ENCODE data around the gene AURKAIP1. TPM values are rescaled to one million over a fixed set of nuclear protein-coding genes. Genes with fewer than 3 reads are reported as not detected.

The AURKAIP1 gene
- total RNA-seq, 4 donors from 2014 or later, result 122 to 172 (median 134) TPM

DNA sequence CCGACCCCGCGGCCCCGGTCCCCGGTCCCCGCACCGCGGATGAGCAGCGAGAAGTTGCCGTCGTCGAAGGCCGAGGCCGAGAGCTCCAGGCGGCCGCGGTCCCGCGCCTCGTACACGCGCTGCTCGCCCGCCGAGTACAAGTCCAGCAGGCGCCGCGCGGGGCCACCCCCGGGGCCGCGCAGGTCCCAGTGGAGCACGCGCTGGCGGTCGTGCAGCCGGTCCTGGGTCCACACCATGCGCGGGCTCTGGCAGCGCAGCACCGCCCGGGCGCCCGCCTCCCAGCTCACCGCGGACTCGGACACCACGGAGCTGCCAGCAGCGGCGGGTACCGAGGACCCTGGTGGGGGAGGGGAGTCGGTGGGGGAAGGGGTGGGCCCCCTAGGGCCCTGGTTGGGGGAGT, 19.6 kb downstream of the AURKAIP1 start:
- TF ChIP-seq POLR2A (IDR thresholded peaks at IDR 0.05) (no peak), CTCF (IDR thresholded peaks at IDR 0.05) (no peak)
- DNase-seq, result no peak
- Histone ChIP-seq H3K36me3 (peaks cover 0 to 8% (median 0%) of the 10 kb centered on the region in 3 donors), H3K9me3 (no peaks in the 10 kb centered on the region), H3K4me3 (peak overlapping the region in 3 of 4 donors; percentile 29 to 55 (median 42)), H3K27ac (peak overlapping the region in 3 of 4 donors; percentile 42 to 92 (median 85)), H3K4me1 (peaks cover 2 to 78% (median 22%) of the 10 kb centered on the region in 4 donors), H3K27me3 (peaks cover 0 to 10% of the 10 kb centered on the region in 2 donors)

GRCh38 chr1:1354271-1355247, 20.4 kb downstream of the AURKAIP1 start:
- Histone ChIP-seq H3K4me3 (peak overlapping the region in 3 of 4 donors; percentile 29 to 55 (median 42)), H3K27ac (peak overlapping the region in 2 of 4 donors; percentile 85 to 92), H3K4me1 (peaks cover 2 to 69% (median 22%) of the 10 kb centered on the region in 4 donors), H3K9me3 (no peaks in the 10 kb centered on the region), H3K27me3 (peaks cover 0 to 10% of the 10 kb centered on the region in 2 donors), H3K36me3 (peaks cover 0 to 8% (median 0%) of the 10 kb centered on the region in 3 donors)
- no peak for TF ChIP-seq POLR2A (IDR thresholded peaks at IDR 0.05)
- TF ChIP-seq CTCF (IDR thresholded peaks at IDR 0.05), result no peak
- no peak for DNase-seq

DNA sequence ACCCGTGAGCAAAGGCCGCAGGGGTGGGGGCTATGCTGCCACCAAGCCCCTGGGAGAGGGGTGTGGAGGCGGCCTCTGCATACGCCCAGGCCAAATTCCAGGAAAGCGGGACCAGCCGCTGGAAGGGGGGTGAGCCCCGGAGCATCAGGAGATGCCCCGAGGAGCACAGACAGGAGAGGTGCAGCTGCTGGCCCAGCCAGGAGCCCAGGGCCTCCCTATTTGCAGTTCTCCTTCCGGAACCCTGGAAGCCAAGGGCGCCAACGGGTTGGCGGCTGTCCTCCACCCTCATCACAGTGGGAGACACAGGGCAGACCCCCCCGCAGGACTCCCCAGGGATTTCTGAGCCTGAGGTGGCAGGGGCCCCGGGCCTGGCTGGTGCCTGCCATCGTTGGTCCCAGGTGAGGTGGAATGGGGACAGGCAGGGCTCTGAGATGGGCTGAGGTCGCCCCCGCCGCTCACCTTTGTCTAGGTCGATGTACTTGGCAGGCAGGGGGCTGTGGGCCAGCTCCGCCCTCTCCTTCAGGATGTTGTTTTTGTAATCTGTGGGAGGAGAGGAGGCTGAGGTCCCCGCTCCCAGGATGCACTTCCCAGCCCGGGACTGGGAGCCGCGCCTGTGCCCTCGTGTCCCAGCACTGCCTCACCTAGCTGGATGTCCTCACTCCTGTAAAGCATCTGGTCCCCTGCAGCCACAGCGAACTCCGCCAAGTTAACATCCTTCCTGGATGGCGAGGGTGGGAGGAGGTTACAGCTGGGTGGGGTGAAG, 21.4 kb downstream of the AURKAIP1 start:
- Histone ChIP-seq H3K4me3 (no peak overlapping the region), H3K27ac (no peak overlapping the region), H3K36me3 (peaks cover 0 to 8% (median 0%) of the 10 kb centered on the region in 3 donors), H3K4me1 (peaks cover 2 to 60% (median 20%) of the 10 kb centered on the region in 4 donors), H3K9me3 (no peaks in the 10 kb centered on the region), H3K27me3 (peaks cover 0 to 10% of the 10 kb centered on the region in 2 donors)
- TF ChIP-seq POLR2A (IDR thresholded peaks at IDR 0.05), result no peak
- TF ChIP-seq CTCF (IDR thresholded peaks at IDR 0.05), result no peak
- DNase-seq, result no peak

- peaks cover 0 to 8% (median 0%) of the 10 kb centered on the region in 3 donors for H3K36me3 ChIP-seq
- peaks cover 2 to 61% (median 24%) of the 10 kb centered on the region in 4 donors for H3K4me1 ChIP-seq
Measured at GRCh38 chr1:1352786-1353388, 22.1 kb downstream of the AURKAIP1 start.

More at GRCh38 chr1:1352786-1353388, 22.1 kb downstream of the AURKAIP1 start:
- peaks cover 0 to 10% of the 10 kb centered on the region in 2 donors for H3K27me3 ChIP-seq
- TF ChIP-seq POLR2A (IDR thresholded peaks at IDR 0.05) (no peak), CTCF (IDR thresholded peaks at IDR 0.05) (no peak)
- H3K27ac ChIP-seq, result peak overlapping the region in 1 of 4 donors; percentile 39
- no peak for DNase-seq
- no peak overlapping the region for H3K4me3 ChIP-seq
- no peaks in the 10 kb centered on the region for H3K9me3 ChIP-seq

Data from Peyer's patch (tissue), 4 donors.